ENCODE data around the gene NUAK1. TPM values are rescaled to one million over a fixed set of nuclear protein-coding genes. Genes with fewer than 3 reads are reported as not detected.
"Not testable (repeated sequence)": the region's sequence is repeated elsewhere in the genome, so short reads cannot be mapped to it uniquely, and the experiment has no call there.

Gene NUAK1
- total RNA-seq, 1 experiment from 2014 or later: 14.3 TPM

GRCh38 chr12:106144847-106145246 lies 6.1 kb upstream of the NUAK1 start:
- Mint-ChIP-seq H3K27me3 (ENCODE audit: unreplicated experiment) (no peaks in the 10 kb centered on the region), H3K36me3 (ENCODE audit: insufficient read depth, unreplicated experiment) (peaks cover 12% of the 10 kb centered on the region), H3K9me3 (ENCODE audit: low read depth, unreplicated experiment) (no peaks in the 10 kb centered on the region), H3K27ac (ENCODE audit: unreplicated experiment) (no peak overlapping the region), H3K4me3 (ENCODE audit: low read depth, unreplicated experiment) (no peak overlapping the region), H3K4me1 (ENCODE audit: low read depth, unreplicated experiment) (peaks cover 43% of the 10 kb centered on the region)
- no TSS peak for BruUV-seq (replicated peaks)
- no peak for TF ChIP-seq CTCF (IDR thresholded peaks at IDR 0.05; ENCODE audit: unreplicated experiment)
- no peak for DNase-seq
- intact Hi-C loops (cut with micrococcal nuclease; ENCODE audit: unreplicated experiment): loop anchor here (5.0 kb wide), 1 partner anchor 62 kb away; no protein-coding TSS in a partner anchor
- CTCF ChIA-PET: interaction anchor here (1.6 kb wide), 1 partner anchor 11 kb away, joined by 3 read pairs; no protein-coding TSS in a partner anchor

DNA sequence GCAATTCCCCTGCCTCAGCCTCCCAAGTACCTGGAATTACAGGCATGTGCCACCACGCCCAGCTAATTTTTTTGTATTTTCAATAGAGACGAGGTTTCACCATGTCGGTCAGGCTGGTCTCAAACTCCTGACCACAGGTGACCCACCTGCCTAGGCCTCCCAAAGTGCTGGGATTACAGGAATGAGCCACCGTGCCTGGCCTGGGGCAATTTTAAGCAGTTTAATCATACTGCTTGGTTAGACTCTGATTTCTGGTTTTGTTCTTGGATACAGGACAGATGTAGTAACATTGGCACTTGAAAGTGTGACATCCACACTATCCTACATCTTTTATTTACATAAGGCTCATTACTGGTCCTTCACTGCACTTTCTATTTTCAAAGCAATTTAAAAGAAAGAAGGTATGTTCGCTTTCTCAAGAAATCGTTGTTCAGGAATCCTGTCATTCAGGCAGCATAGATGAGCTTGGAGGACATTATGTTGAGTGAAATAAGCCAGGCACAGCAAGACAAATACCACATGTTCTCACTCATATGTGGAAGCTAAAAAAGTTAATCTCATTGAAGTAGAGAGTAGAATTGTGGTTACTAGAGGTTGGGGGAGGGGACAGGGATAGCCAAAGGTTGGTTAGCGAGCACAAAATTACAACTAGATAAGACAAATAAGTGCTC lies 4.0 kb upstream of the NUAK1 start:
- peaks cover 47% of the 10 kb centered on the region for H3K4me1 Mint-ChIP-seq (ENCODE audit: low read depth, unreplicated experiment)
- no peak overlapping the region for H3K27ac Mint-ChIP-seq (ENCODE audit: unreplicated experiment)
- intact Hi-C loops (cut with micrococcal nuclease; ENCODE audit: unreplicated experiment): no loop called here
- no TSS peak for BruUV-seq (replicated peaks)
- CTCF ChIA-PET: interaction anchor here (0.6 kb wide), 1 partner anchor 650 kb away, joined by 3 read pairs; no protein-coding TSS in a partner anchor
- H3K36me3 Mint-ChIP-seq (ENCODE audit: insufficient read depth, unreplicated experiment): peaks cover 32% of the 10 kb centered on the region
- DNase-seq: no peak
- H3K4me3 Mint-ChIP-seq (ENCODE audit: low read depth, unreplicated experiment): no peak overlapping the region
- H3K27me3 Mint-ChIP-seq (ENCODE audit: unreplicated experiment): no peaks in the 10 kb centered on the region
- TF ChIP-seq CTCF (IDR thresholded peaks at IDR 0.05; ENCODE audit: unreplicated experiment): no peak
- no peaks in the 10 kb centered on the region for H3K9me3 Mint-ChIP-seq (ENCODE audit: low read depth, unreplicated experiment)

GRCh38 chr12:106141920-106142319 lies 3.2 kb upstream of the NUAK1 start:
- CTCF ChIA-PET: interaction anchor here (0.6 kb wide), 1 partner anchor 649 kb away, joined by 3 read pairs; no protein-coding TSS in a partner anchor
- H3K27ac Mint-ChIP-seq (ENCODE audit: unreplicated experiment); DNase-seq; H3K27me3 Mint-ChIP-seq (ENCODE audit: unreplicated experiment); intact Hi-C loops (cut with micrococcal nuclease; ENCODE audit: unreplicated experiment); H3K9me3 Mint-ChIP-seq (ENCODE audit: low read depth, unreplicated experiment); BruUV-seq (replicated peaks): not testable (repeated sequence)
- peaks cover 32% of the 10 kb centered on the region for H3K36me3 Mint-ChIP-seq (ENCODE audit: insufficient read depth, unreplicated experiment)
- peak overlapping the region; percentile 78 for H3K4me3 Mint-ChIP-seq (ENCODE audit: low read depth, unreplicated experiment)
- peaks cover 53% of the 10 kb centered on the region for H3K4me1 Mint-ChIP-seq (ENCODE audit: low read depth, unreplicated experiment)

DNA sequence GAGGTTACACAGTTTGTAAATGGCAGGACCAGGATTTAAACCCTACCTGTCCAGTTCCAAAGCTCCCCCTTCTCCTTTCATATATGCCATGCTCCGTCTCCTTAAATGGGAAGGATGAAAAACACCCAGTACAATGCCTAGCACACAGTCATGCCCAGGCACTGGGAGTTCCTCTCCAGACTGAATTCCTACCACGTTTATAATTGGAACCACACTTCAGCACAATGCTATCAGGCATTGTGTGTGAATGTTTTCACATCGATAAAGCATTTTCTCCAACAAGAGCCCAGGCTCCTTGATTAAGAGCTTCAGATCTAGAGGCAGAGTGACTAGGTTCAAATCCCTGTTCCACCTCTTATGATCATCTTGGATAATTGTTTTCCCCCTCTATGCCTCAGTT lies 2.7 kb upstream of the NUAK1 start:
- peaks cover 58% of the 10 kb centered on the region for H3K4me1 Mint-ChIP-seq (ENCODE audit: low read depth, unreplicated experiment)
- peaks cover 32% of the 10 kb centered on the region for H3K36me3 Mint-ChIP-seq (ENCODE audit: insufficient read depth, unreplicated experiment)
- no peaks in the 10 kb centered on the region for H3K9me3 Mint-ChIP-seq (ENCODE audit: low read depth, unreplicated experiment)
- H3K27me3 Mint-ChIP-seq (ENCODE audit: unreplicated experiment): no peaks in the 10 kb centered on the region
- BruUV-seq (replicated peaks): no TSS peak
- no peak for TF ChIP-seq CTCF (IDR thresholded peaks at IDR 0.05; ENCODE audit: unreplicated experiment)
- H3K27ac Mint-ChIP-seq (ENCODE audit: unreplicated experiment): no peak overlapping the region
- no peak for DNase-seq
- intact Hi-C loops (cut with micrococcal nuclease; ENCODE audit: unreplicated experiment): no loop called here
- CTCF ChIA-PET: no interaction called here
- peak overlapping the region; percentile 78 for H3K4me3 Mint-ChIP-seq (ENCODE audit: low read depth, unreplicated experiment)

DNA sequence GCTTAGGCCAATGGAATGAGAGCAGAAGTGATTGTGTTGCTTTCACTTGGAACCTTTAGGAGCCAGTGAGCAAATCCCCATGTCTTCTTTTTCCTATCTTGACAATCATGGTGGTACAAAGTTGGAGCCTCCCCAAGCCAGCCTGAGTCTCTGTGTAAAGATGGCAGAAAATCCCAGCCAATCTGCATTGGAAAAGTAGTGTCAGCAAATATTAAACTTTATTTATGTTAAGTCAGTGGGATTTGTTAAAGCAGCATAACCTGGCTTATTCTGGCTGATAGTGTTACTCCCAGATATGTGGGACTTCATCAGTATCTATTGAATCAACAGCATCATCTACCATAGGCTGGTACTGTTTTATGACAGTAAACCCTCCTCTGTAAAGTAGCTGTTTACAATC lies 2.2 kb upstream of the NUAK1 start:
- intact Hi-C loops (cut with micrococcal nuclease; ENCODE audit: unreplicated experiment): no loop called here
- no peak for TF ChIP-seq CTCF (IDR thresholded peaks at IDR 0.05; ENCODE audit: unreplicated experiment)
- H3K9me3 Mint-ChIP-seq (ENCODE audit: low read depth, unreplicated experiment): no peaks in the 10 kb centered on the region
- H3K4me3 Mint-ChIP-seq (ENCODE audit: low read depth, unreplicated experiment): peak overlapping the region; percentile 78
- H3K27me3 Mint-ChIP-seq (ENCODE audit: unreplicated experiment): no peaks in the 10 kb centered on the region
- H3K4me1 Mint-ChIP-seq (ENCODE audit: low read depth, unreplicated experiment): peaks cover 59% of the 10 kb centered on the region
- H3K27ac Mint-ChIP-seq (ENCODE audit: unreplicated experiment): no peak overlapping the region
- CTCF ChIA-PET: no interaction called here
- no TSS peak for BruUV-seq (replicated peaks)
- H3K36me3 Mint-ChIP-seq (ENCODE audit: insufficient read depth, unreplicated experiment): peaks cover 32% of the 10 kb centered on the region
- no peak for DNase-seq

Data from Calu3 (cell line).